H1 (cell line): Measurements from ENCODE around the gene STX10. TPM values are rescaled to one million over a fixed set of nuclear protein-coding genes. Genes with fewer than 3 reads are reported as not detected.

Experiments
- CTCF ChIA-PET: fragments of 300-600 bp; sonication (Branson Sonifier 250); formaldehyde crosslinking; loops from one replicate; lab custom pipeline; 2021; ENCODE audit not compliant: partially characterized antibody; lab: Charles Lee
- POLR2A ChIA-PET: fragments of 300-600 bp; sonication (Branson Sonifier 250); formaldehyde crosslinking; loops from one replicate; lab custom pipeline; 2021; ENCODE audit warnings: inconsistent platforms; ENCODE audit not compliant: partially characterized antibody; lab: Charles Lee
- DNase-seq, 2 experiments: peaks; one replicate each; pipeline versions ENCODE4 v3.0.0 to v3.0.0-alpha.2; 2010 to 2022; ENCODE audit warnings: low spot score in 2 of 2, low read depth in 1 of 2, mixed read lengths in 1 of 2
- FAIRE-seq: peaks from 2 replicates; lab custom pipeline; 2011; peaks lifted over from hg19 to GRCh38; lab: Jason Lieb, UNC
- H2AFZ ChIP-seq: 2 replicates; pipeline ENCODE4 v1.8.1; 2012; ENCODE audit warnings: low read length, inconsistent platforms
- H2AK5ac ChIP-seq: 2 replicates; pipeline ENCODE4 v1.6.1; 2013; ENCODE audit warnings: low read depth, low read length
- H2BK120ac ChIP-seq: replicated peaks from 2 replicates; pipeline ENCODE3; 2013; ENCODE audit warnings: low read depth, low read length, inconsistent platforms
- H2BK12ac ChIP-seq: 2 replicates; pipeline ENCODE4 v1.6.1; 2013; ENCODE audit warnings: low read depth, low read length
- H2BK15ac ChIP-seq: 2 replicates; pipeline ENCODE4 v1.6.1; 2013; ENCODE audit warnings: low read length
- H2BK20ac ChIP-seq: 2 replicates; pipeline ENCODE4 v1.6.1; 2013; ENCODE audit warnings: low read length
- H2BK5ac ChIP-seq: 2 replicates; pipeline ENCODE4 v1.6.1; 2013; ENCODE audit warnings: low read depth, low read length
- H3K14ac ChIP-seq: 2 replicates; pipeline ENCODE4 v1.6.1; 2013; ENCODE audit warnings: inconsistent platforms; ENCODE audit not compliant: insufficient read length
- H3K18ac ChIP-seq: 2 replicates; pipeline ENCODE4 v1.6.1; 2013; ENCODE audit warnings: low read length; ENCODE audit errors: extremely low read depth
- H3K23ac ChIP-seq: 2 replicates; pipeline ENCODE4 v1.6.1; 2013; ENCODE audit warnings: inconsistent platforms; ENCODE audit not compliant: insufficient read length
- H3K23me2 ChIP-seq: 2 replicates; pipeline ENCODE4 v1.6.1; 2013; ENCODE audit warnings: low read depth, low read length
- H3K27ac ChIP-seq: 2 replicates; pipeline ENCODE4 v1.6.1; 2011; ENCODE audit warnings: low read depth, low read length, inconsistent platforms
- H3K27me3 ChIP-seq, 4 experiments: replicated peaks in 1 of 4; 1 replicate in 1 of 4; 2 replicates in 3 of 4; pipeline versions ENCODE4 v1.6.1 to v1.8.1; 2011 to 2013; ENCODE audit warnings: low read length in 3 of 4, mild to moderate bottlenecking in 3 of 4, inconsistent platforms in 2 of 4, mixed read lengths in 2 of 4, moderate library complexity in 1 of 4; ENCODE audit not compliant: control insufficient read depth in 3 of 4, insufficient read depth in 3 of 4; ENCODE audit errors: extremely low read depth in 1 of 4
- H3K36me3 ChIP-seq, 4 experiments: 2 replicates each; pipeline versions ENCODE4 v1.6.1 to v1.8.1; 2011 to 2013; ENCODE audit warnings: mild to moderate bottlenecking in 4 of 4, low read length in 3 of 4, moderate library complexity in 2 of 4, control low read depth in 1 of 4, inconsistent platforms in 1 of 4; ENCODE audit not compliant: insufficient read depth in 4 of 4, control insufficient read depth in 2 of 4
- H3K4ac ChIP-seq: replicated peaks from 2 replicates; pipeline ENCODE3; 2013; ENCODE audit warnings: low read length, low read depth, mixed read lengths, inconsistent platforms; ENCODE audit not compliant: insufficient read length
- H3K4me1 ChIP-seq, 4 experiments: replicated peaks in 1 of 4; 1 replicate in 1 of 4; 2 replicates in 3 of 4; pipeline versions ENCODE4 v1.6.1 to v1.8.1; 2011 to 2013; ENCODE audit warnings: low read length in 3 of 4, inconsistent platforms in 2 of 4, mixed read lengths in 1 of 4; ENCODE audit not compliant: insufficient read depth in 4 of 4, control insufficient read depth in 3 of 4
- H3K4me2 ChIP-seq, 2 experiments: 2 replicates each; pipeline versions ENCODE4 v1.6.1 to v1.8.1; 2011 to 2013; ENCODE audit warnings: low read depth in 2 of 2, low read length in 2 of 2, control low read depth in 1 of 2, inconsistent platforms in 1 of 2, mild to moderate bottlenecking in 1 of 2; ENCODE audit not compliant: insufficient read depth in 1 of 2
- H3K4me3 ChIP-seq, 4 experiments: fragments of 200-600, 300-600 bp in 1 of 4; sonication (generic), shearing (Covaris generic), sonication (Bioruptor Twin) in 1 of 4; 2 replicates each; pipeline versions ENCODE4 v1.5.1 to v1.8.1; 2011 to 2016; ENCODE audit warnings: low read length in 4 of 4, low read depth in 3 of 4, control low read depth in 2 of 4, inconsistent platforms in 2 of 4, mild to moderate bottlenecking in 2 of 4, mixed read lengths in 1 of 4, moderate library complexity in 1 of 4; ENCODE audit not compliant: insufficient read depth in 2 of 4; ENCODE audit errors: extremely low read depth in 1 of 4
- H3K56ac ChIP-seq: replicated peaks from 2 replicates; pipeline ENCODE3; 2013; ENCODE audit warnings: low read depth, mild to moderate bottlenecking, mixed read lengths, low read length, inconsistent platforms; ENCODE audit not compliant: insufficient read length
- H3K79me1 ChIP-seq: 2 replicates; pipeline ENCODE4 v1.6.1; 2013; ENCODE audit warnings: low read depth, low read length, control low read depth
- H3K79me2 ChIP-seq, 2 experiments: 2 replicates each; pipeline versions ENCODE4 v1.6.1 to v1.8.1; 2012 to 2013; ENCODE audit warnings: low read length in 2 of 2, mild to moderate bottlenecking in 2 of 2, inconsistent platforms in 1 of 2; ENCODE audit not compliant: insufficient read depth in 2 of 2, control insufficient read depth in 1 of 2
- H3K9ac ChIP-seq, 4 experiments: replicated peaks in 1 of 4; 1 replicate in 1 of 4; 2 replicates in 3 of 4; pipeline versions ENCODE4 v1.6.1 to v1.8.1; 2011 to 2013; ENCODE audit warnings: low read depth in 3 of 4, low read length in 3 of 4, control low read depth in 2 of 4, mild to moderate bottlenecking in 2 of 4, moderate library complexity in 2 of 4, inconsistent platforms in 1 of 4; ENCODE audit errors: extremely low read depth in 1 of 4
- H3K9me3 ChIP-seq, 2 experiments: 2 replicates each; pipeline versions ENCODE4 v1.6.1 to v1.8.1; 2012 to 2013; ENCODE audit warnings: mild to moderate bottlenecking in 2 of 2, moderate library complexity in 2 of 2, control low read depth in 1 of 2, inconsistent platforms in 1 of 2, low read depth in 1 of 2, low read length in 1 of 2, mixed read lengths in 1 of 2; ENCODE audit not compliant: insufficient read depth in 2 of 2
- H4K20me1 ChIP-seq, 2 experiments: replicated peaks in 1 of 2; 2 replicates each; pipeline versions ENCODE3 to v1.8.1; 2011 to 2013; ENCODE audit warnings: inconsistent platforms in 2 of 2, low read length in 2 of 2, mild to moderate bottlenecking in 1 of 2; ENCODE audit not compliant: insufficient read depth in 2 of 2, control insufficient read depth in 1 of 2
- H4K5ac ChIP-seq: 2 replicates; pipeline ENCODE4 v1.6.1; 2013; ENCODE audit warnings: low read length, low read depth, mixed read lengths, inconsistent platforms; ENCODE audit not compliant: insufficient read length
- H4K8ac ChIP-seq: 2 replicates; pipeline ENCODE4 v1.8.0; 2013; ENCODE audit warnings: mild to moderate bottlenecking, moderate library complexity, low read length, inconsistent platforms; ENCODE audit not compliant: insufficient read depth; ENCODE audit errors: extremely low read depth
- H4K91ac ChIP-seq: replicated peaks from 2 replicates; pipeline ENCODE3; 2013; ENCODE audit warnings: low read length, mixed read lengths, inconsistent platforms; ENCODE audit not compliant: insufficient read length
- BRCA1 ChIP-seq: IDR thresholded peaks from 2 replicates; pipeline ENCODE4 v1.6.1; 2012; ENCODE audit warnings: low read depth, low read length, improper control_type of control experiment
- CBX5 ChIP-seq: fragments of 300-800, 300-1000 bp; sonication (generic); IDR thresholded peaks from 2 replicates; pipeline ENCODE4 v1.7.1; 2016; ENCODE audit warnings: antibody characterized with exemption, low read length, low read depth
- CEBPB ChIP-seq: IDR thresholded peaks from 2 replicates; pipeline ENCODE4 v1.6.1; 2012; ENCODE audit warnings: low read depth, low read length
- EP300 ChIP-seq, 2 experiments: IDR thresholded peaks; 1 replicate in 1 of 2; 2 replicates in 1 of 2; pipeline ENCODE4 v1.6.1; 2011 to 2012; ENCODE audit warnings: low read depth in 2 of 2, low read length in 2 of 2, mild to moderate bottlenecking in 2 of 2, borderline replicate concordance in 1 of 2, inconsistent platforms in 1 of 2, moderate library complexity in 1 of 2
- HDAC6 ChIP-seq: IDR thresholded peaks from one replicate; pipeline ENCODE4 v1.7.1; 2012; ENCODE audit warnings: low read depth, mild to moderate bottlenecking, inconsistent platforms, low read length, moderate library complexity
- SAP30 ChIP-seq: fragments of 300-600 bp; sonication (generic); IDR thresholded peaks from 2 replicates; pipeline ENCODE4 v1.7.1; 2012; ENCODE audit warnings: low read length, moderate library complexity, mild to moderate bottlenecking, inconsistent platforms; ENCODE audit not compliant: insufficient read depth, insufficient replicate concordance
- SIX5 ChIP-seq: IDR thresholded peaks from 2 replicates; pipeline ENCODE4 v1.6.1; 2011; ENCODE audit warnings: mild to moderate bottlenecking, low read depth, low read length
- SP1 ChIP-seq: IDR thresholded peaks from 2 replicates; pipeline ENCODE4 v1.6.1; 2011; ENCODE audit warnings: low read depth, low read length
- SP2 ChIP-seq: IDR thresholded peaks from 2 replicates; pipeline ENCODE4 v1.6.1; 2012; ENCODE audit warnings: mild to moderate bottlenecking, low read length, inconsistent platforms
- TAF1 ChIP-seq: IDR thresholded peaks from 2 replicates; pipeline ENCODE4 v1.6.1; 2011; ENCODE audit warnings: mild to moderate bottlenecking, low read depth, low read length
- TCF12 ChIP-seq: IDR thresholded peaks from 2 replicates; pipeline ENCODE4 v1.6.1; 2011; ENCODE audit warnings: low read depth, mild to moderate bottlenecking, low read length
- WGBS, 2 experiments: shearing (Covaris generic) in 1 of 2; methylation state at CpG; one replicate each; pipeline versions ENCODE4 v1.1.6 to v1.1.7; 2013 to 2015; ENCODE audit warnings: low lambda C conversion rate in 2 of 2, mixed read lengths in 2 of 2, inconsistent platforms in 1 of 2, low coverage in 1 of 2, missing lambda C conversion rate in 1 of 2; ENCODE audit not compliant: insufficient replicate concordance in 2 of 2, insufficient coverage in 1 of 2, insufficient read length in 1 of 2; ENCODE audit errors: extremely low coverage in 1 of 2, missing lambda C conversion rate in 1 of 2; 5-methylcytosine and 5-hydroxymethylcytosine counted together
- polyA plus RNA-seq, 7 experiments: library from polyadenylated mRNA; depleted of rRNA in 3 of 7; stranded (reverse) in 5 of 7; unstranded in 2 of 7; fragments of >200 nt in 5 of 7; fragments of 200-250 nt in 2 of 7; gene quantifications; 1 replicate in 5 of 7; 2 replicates in 1 of 7; 4 replicates in 1 of 7; pipeline versions ENCODE4 v1.2.1 to v1.2.3, GENCODE V29; 2011 to 2013; ENCODE audit warnings: missing spikeins in 2 of 7, mixed read lengths in 2 of 7
- total RNA-seq: library from RNA; stranded (reverse); fragmentation: NEBNext Ultra II Directional; extraction: Animal tissue kit (Norgen Biotek cat#: 25700); gene quantifications from 2 replicates; pipeline ENCODE4 v1.2.1, GENCODE V29; 2021
- TF ChIP-seq, protein P1 (sequence below): IDR thresholded peaks from 2 replicates; pipeline ENCODE4 v1.6.1; 2011; ENCODE audit warnings: low read length, improper control_type of control experiment
- TF ChIP-seq, protein P2 (sequence below): IDR thresholded peaks from 2 replicates; pipeline ENCODE4 v1.6.1; 2012; ENCODE audit warnings: inconsistent platforms

STX10 gene
- total and polyA plus RNA-seq, 2 of the 8 experiments (the other 6 are each of a cell fraction or from before 2014, with no cell fraction given): 53.0 to 80.1 TPM

DNA sequence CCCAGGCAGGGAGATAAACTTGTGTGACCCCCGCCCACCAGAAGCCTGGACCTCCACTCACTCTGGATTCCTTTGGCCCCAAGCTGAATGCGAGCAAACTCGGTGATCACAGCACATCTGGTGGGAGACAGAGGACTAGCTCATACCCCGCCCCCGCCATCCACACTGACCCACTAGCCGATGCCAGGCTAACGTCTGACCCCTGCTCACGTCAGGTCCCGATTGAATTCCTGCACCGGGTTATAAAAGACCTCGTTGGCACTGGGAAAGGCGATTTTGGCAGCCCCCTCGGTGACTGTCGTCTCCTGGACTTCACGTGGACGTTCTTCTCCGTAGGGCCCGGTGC, 34.3 kb downstream of the STX10 start:
- H3K23ac ChIP-seq: no peak overlapping the region
- H3K27me3 ChIP-seq: no peaks in the 10 kb centered on the region
- POLR2A ChIA-PET: interaction anchor here (0.8 to 19.5 kb wide), 9 partner anchors 11 to 225 kb away, joined by 4 to 228 read pairs (median 49); partner anchors contain the start of genes GCDH, IER2, LYL1 and STX10
- peaks cover 3 to 13% (median 7%) of the 10 kb centered on the region in 4 experiments; a peak in 5 of 8 replicates for H3K36me3 ChIP-seq
- no peak overlapping the region for H3K18ac ChIP-seq
- peak overlapping the region; percentile 80 to 96 (median 90) for H3K4me3 ChIP-seq
- H4K5ac ChIP-seq: peak overlapping the region; percentile 29
- peak overlapping the region; percentile 68 to 86 for H3K4me2 ChIP-seq
- H3K4ac ChIP-seq: no peak overlapping the region
- peaks cover 18 to 21% of the 10 kb centered on the region in 2 experiments for H4K20me1 ChIP-seq
- H3K23me2 ChIP-seq: peaks cover 8% of the 10 kb centered on the region; the same call in 1 of the 2 replicates
- H3K4me1 ChIP-seq: peaks cover 14 to 23% (median 19%) of the 10 kb centered on the region in 4 experiments
- H3K14ac ChIP-seq: no peak overlapping the region
- H3K9me3 ChIP-seq: no peaks in the 10 kb centered on the region
- no peak for FAIRE-seq
- H2BK12ac ChIP-seq: no peak overlapping the region
- TF ChIP-seq TAF1: no peak
- TF ChIP-seq SP1: no peak
- TF ChIP-seq TCF12: no peak
- no peak for TF ChIP-seq EP300 (IDR thresholded peaks at IDR 0.05; ENCODE audit: borderline replicate concordance in 1 of 2, low read depth in 2 of 2, low read length in 2 of 2)
- no peak for TF ChIP-seq HDAC6
- TF ChIP-seq BRCA1: no peak
- no peak for TF ChIP-seq CBX5
- no peak for TF ChIP-seq SAP30
- no peak for TF ChIP-seq SIX5
- TF ChIP-seq, protein P1, sequence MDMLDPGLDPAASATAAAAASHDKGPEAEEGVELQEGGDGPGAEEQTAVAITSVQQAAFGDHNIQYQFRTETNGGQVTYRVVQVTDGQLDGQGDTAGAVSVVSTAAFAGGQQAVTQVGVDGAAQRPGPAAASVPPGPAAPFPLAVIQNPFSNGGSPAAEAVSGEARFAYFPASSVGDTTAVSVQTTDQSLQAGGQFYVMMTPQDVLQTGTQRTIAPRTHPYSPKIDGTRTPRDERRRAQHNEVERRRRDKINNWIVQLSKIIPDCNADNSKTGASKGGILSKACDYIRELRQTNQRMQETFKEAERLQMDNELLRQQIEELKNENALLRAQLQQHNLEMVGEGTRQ: no peak
- no peak for TF ChIP-seq SP2
- TF ChIP-seq, protein P2, sequence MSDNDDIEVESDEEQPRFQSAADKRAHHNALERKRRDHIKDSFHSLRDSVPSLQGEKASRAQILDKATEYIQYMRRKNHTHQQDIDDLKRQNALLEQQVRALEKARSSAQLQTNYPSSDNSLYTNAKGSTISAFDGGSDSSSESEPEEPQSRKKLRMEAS: no peak
- TF ChIP-seq CEBPB: no peak
- TF ChIP-seq, all 59 proteins: peak for 0
- no peak overlapping the region for H2BK120ac ChIP-seq
- H2AFZ ChIP-seq: no peak overlapping the region
- H2AK5ac ChIP-seq: no peak overlapping the region
- peak overlapping the region; percentile 98; the same call in 1 of the 2 replicates for H4K8ac ChIP-seq
- no peak overlapping the region for H2BK20ac ChIP-seq
- peaks cover 26 to 41% of the 10 kb centered on the region in 2 experiments for H3K79me2 ChIP-seq
- 4% methylated on average over 18 of the region's 18 CpGs; no CpG with 5 or more reads in 1 of the 2 experiments for WGBS, 2 experiments
- H3K27ac ChIP-seq: peak overlapping the region; percentile 88
- peak overlapping the region; percentile 92 to 98 (median 94) for H3K9ac ChIP-seq
- peaks cover 19% of the 10 kb centered on the region for H3K79me1 ChIP-seq
- no peak overlapping the region for H2BK15ac ChIP-seq
- no peak for DNase-seq
- 0 out of 2 replicates have a peak overlapping the region, but pooled peaks have one; percentile 85 for H2BK5ac ChIP-seq
- CTCF ChIA-PET: interaction anchor here (0.9 to 1.1 kb wide), 5 partner anchors 10 to 34 kb away, joined by 3 to 4 read pairs (median 3); partner anchors contain the start of genes IER2 and STX10
- H3K56ac ChIP-seq: peak overlapping the region; percentile 21
- H4K91ac ChIP-seq: no peak overlapping the region
